ENCODE measurements around the gene MZF1.
"Not testable (repeated sequence)": the region's sequence is repeated elsewhere in the genome, so short reads cannot be mapped to it uniquely, and the experiment has no call there.

The MZF1 gene

GRCh38 chr19:58572818-58573657 lies at the start of gene MZF1:
TSS of gene MZF1 (minus strand) at chr19:58573335. CDS start at chr19:58571389, 1,946 bp downstream.
- peak; percentile 100 for DNase-seq (ENCODE audit: low read depth)

GRCh38 chr19:58607213-58607612 lies 34.1 kb upstream of the MZF1 start:
- not testable (repeated sequence) for DNase-seq (ENCODE audit: low read depth)

GRCh38 chr19:58606251-58606896 lies 33.2 kb upstream of the MZF1 start:
- DNase-seq (ENCODE audit: low read depth), result not testable (repeated sequence)

- no peak for DNase-seq (ENCODE audit: low read depth)
These were observed 13.1 kb upstream of the MZF1 start for GRCh38 chr19:58586133-58586765.

- DNase-seq (ENCODE audit: low read depth), result no peak
These were observed 12.5 kb upstream of the MZF1 start for GRCh38 chr19:58585442-58586132.

- no peak for DNase-seq (ENCODE audit: low read depth)
These were observed 11.6 kb upstream of the MZF1 start for GRCh38 chr19:58584498-58585441.

- no peak for DNase-seq (ENCODE audit: low read depth)
These were observed 9.8 kb upstream of the MZF1 start for GRCh38 chr19:58582985-58583384.

GRCh38 chr19:58581227-58582141 lies 8.3 kb upstream of the MZF1 start:
- peak; percentile 83 for DNase-seq (ENCODE audit: low read depth)

GRCh38 chr19:58579473-58580142 lies 6.5 kb upstream of the MZF1 start:
- no peak for DNase-seq (ENCODE audit: low read depth)

- DNase-seq (ENCODE audit: low read depth), result no peak
These were observed 5.1 kb upstream of the MZF1 start for GRCh38 chr19:58578012-58578925.

- DNase-seq (ENCODE audit: low read depth), result not testable (repeated sequence)
These were observed 4.4 kb upstream of the MZF1 start for GRCh38 chr19:58577581-58577980.

- peak; percentile 86 for DNase-seq (ENCODE audit: low read depth)
These were observed 2.3 kb upstream of the MZF1 start for GRCh38 chr19:58575183-58576041.

- no peak for DNase-seq (ENCODE audit: low read depth)
These were observed 576 bp upstream of the MZF1 start for GRCh38 chr19:58573658-58574164.

- DNase-seq (ENCODE audit: low read depth), result no peak
These were observed 913 bp downstream of the MZF1 start for GRCh38 chr19:58572026-58572817.

GRCh38 chr19:58571575-58571947 lies 1.6 kb downstream of the MZF1 start:
- no peak for DNase-seq (ENCODE audit: low read depth)

Measured in stromal cell of bone marrow (primary cell).